Parathyroid adenoma (tissue), 2 donors: ENCODE data around the gene QPRT.

Experiments
- H2AFZ ChIP-seq: fragments of 300-600 bp; sonication (generic); one replicate; pipeline ENCODE4 v1.7.0; 2017; ENCODE audit warnings: antibody characterized with exemption, mild to moderate bottlenecking
- H3K27ac ChIP-seq: fragments of 300-600 bp; sonication (generic); one replicate; pipeline ENCODE4 v1.7.0; 2017
- H3K27me3 ChIP-seq: fragments of 300-600 bp; sonication (generic); one replicate; pipeline ENCODE4 v1.7.0; 2017; ENCODE audit warnings: low read length; ENCODE audit not compliant: control insufficient read depth, insufficient read depth
- H3K36me3 ChIP-seq: fragments of 300-600 bp; sonication (generic); one replicate; pipeline ENCODE4 v1.7.0; 2017; ENCODE audit warnings: low read length; ENCODE audit not compliant: control insufficient read depth, insufficient read depth
- H3K4me1 ChIP-seq: fragments of 300-600 bp; sonication (generic); one replicate; pipeline ENCODE4 v1.7.0; 2017; ENCODE audit warnings: control low read depth
- H3K4me2 ChIP-seq: fragments of 300-600 bp; sonication (generic); one replicate; pipeline ENCODE4 v1.7.0; 2017; ENCODE audit warnings: low read length
- H3K4me3 ChIP-seq: fragments of 300-600 bp; sonication (generic); one replicate; pipeline ENCODE4 v1.7.0; 2017; ENCODE audit warnings: low read depth, low read length
- H3K79me2 ChIP-seq: fragments of 300-600 bp; sonication (generic); one replicate; pipeline ENCODE4 v1.7.0; 2017; ENCODE audit warnings: control low read depth
- H3K9ac ChIP-seq: fragments of 300-600 bp; sonication (generic); one replicate; pipeline ENCODE4 v1.7.0; 2017; ENCODE audit warnings: mild to moderate bottlenecking
- H3K9me3 ChIP-seq: fragments of 300-600 bp; sonication (generic); one replicate; pipeline ENCODE4 v1.7.0; 2017; ENCODE audit warnings: low read length; ENCODE audit not compliant: control insufficient read depth
- CTCF ChIP-seq: fragments of 300-600 bp; sonication (generic); IDR thresholded peaks from one replicate; pipeline ENCODE4 v1.7.0; 2017; ENCODE audit warnings: antibody characterized with exemption, mild to moderate bottlenecking
- donor health status: primary hyperparathyroidism.

The QPRT gene

GRCh38 chr16:29656688-29657523 is 22.1 kb upstream of the QPRT start:
- H3K27me3 ChIP-seq = no peaks in the 10 kb centered on the region
- H3K4me1 ChIP-seq = no peaks in the 10 kb centered on the region
- no peaks in the 10 kb centered on the region for H3K9me3 ChIP-seq
- H2AFZ ChIP-seq = no peak overlapping the region
- no peak overlapping the region for H3K9ac ChIP-seq
- no peak overlapping the region for H3K27ac ChIP-seq
- H3K4me3 ChIP-seq = no peak overlapping the region
- H3K79me2 ChIP-seq = no peaks in the 10 kb centered on the region
- no peaks in the 10 kb centered on the region for H3K36me3 ChIP-seq
- no peak for TF ChIP-seq CTCF
- no peak overlapping the region for H3K4me2 ChIP-seq

- Histone ChIP-seq H3K36me3 (no peaks in the 10 kb centered on the region), H3K27ac (no peak overlapping the region), H3K27me3 (no peaks in the 10 kb centered on the region), H3K79me2 (no peaks in the 10 kb centered on the region), H3K9ac (no peak overlapping the region), H3K4me3 (no peak overlapping the region), H3K4me2 (no peak overlapping the region), H3K9me3 (no peaks in the 10 kb centered on the region), H2AFZ (no peak overlapping the region), H3K4me1 (no peaks in the 10 kb centered on the region)
- no peak for TF ChIP-seq CTCF
Measured at GRCh38 chr16:29658705-29659104, 20.3 kb upstream of the QPRT start.

- no peaks in the 10 kb centered on the region for H3K36me3 ChIP-seq
- no peak for TF ChIP-seq CTCF
- no peak overlapping the region for H3K4me3 ChIP-seq
- H3K27ac ChIP-seq = no peak overlapping the region
- no peak overlapping the region for H3K4me2 ChIP-seq
- no peaks in the 10 kb centered on the region for H3K27me3 ChIP-seq
- no peak overlapping the region for H2AFZ ChIP-seq
- no peak overlapping the region for H3K9ac ChIP-seq
- H3K79me2 ChIP-seq = no peaks in the 10 kb centered on the region
- no peaks in the 10 kb centered on the region for H3K9me3 ChIP-seq
- H3K4me1 ChIP-seq = no peaks in the 10 kb centered on the region
Measured at GRCh38 chr16:29662000-29662728, 16.8 kb upstream of the QPRT start.

- H3K4me1 ChIP-seq = no peaks in the 10 kb centered on the region
- no peak overlapping the region for H3K4me3 ChIP-seq
- H3K27ac ChIP-seq = no peak overlapping the region
- no peak overlapping the region for H3K9ac ChIP-seq
- no peak overlapping the region for H2AFZ ChIP-seq
- no peak for TF ChIP-seq CTCF
- no peaks in the 10 kb centered on the region for H3K27me3 ChIP-seq
- H3K4me2 ChIP-seq = no peak overlapping the region
- no peaks in the 10 kb centered on the region for H3K36me3 ChIP-seq
- no peaks in the 10 kb centered on the region for H3K79me2 ChIP-seq
- no peaks in the 10 kb centered on the region for H3K9me3 ChIP-seq
Measured at GRCh38 chr16:29662729-29663015, 16.3 kb upstream of the QPRT start.
